Omental fat pad (tissue), 4 donors: ENCODE results near the gene RXFP2. TPM values are rescaled to one million over a fixed set of nuclear protein-coding genes. Genes with fewer than 3 reads are reported as not detected.

ENCODE experiments used
- ATAC-seq: fragments of 150-250 bp; one replicate; pipeline ENCODE4 v1.9.1; 2016; ENCODE audit warnings: mild to moderate bottlenecking, moderate library complexity; ENCODE audit not compliant: low FRiP score
- DNase-seq: peaks from one replicate; pipeline ENCODE4 v3.0.0-alpha.2; 2019; ENCODE audit warnings: low spot score
- total RNA-seq, 4 donors: library from RNA; depleted of rRNA; stranded (reverse); fragments of >200 nt; gene quantifications; one replicate each; pipeline ENCODE4 v1.1.0, GENCODE V29; 2016
- TF ChIP-seq, protein P1 (sequence below), 3 donors: fragments of 450-650 bp; IDR thresholded peaks; one replicate each; pipeline ENCODE4 v1.5.1; 2016 to 2017; ENCODE audit warnings: antibody characterized with exemption in 3 of 3, mild to moderate bottlenecking in 3 of 3, moderate library complexity in 2 of 3

RXFP2 gene
- total RNA-seq, 4 donors from 2014 or later, result 0.63 TPM; not detected in 3

GRCh38 chr13:31814536-31814935 is 75.2 kb downstream of the RXFP2 start:
- DNase-seq (no peak), ATAC-seq (no peak)
- TF ChIP-seq, protein P1, sequence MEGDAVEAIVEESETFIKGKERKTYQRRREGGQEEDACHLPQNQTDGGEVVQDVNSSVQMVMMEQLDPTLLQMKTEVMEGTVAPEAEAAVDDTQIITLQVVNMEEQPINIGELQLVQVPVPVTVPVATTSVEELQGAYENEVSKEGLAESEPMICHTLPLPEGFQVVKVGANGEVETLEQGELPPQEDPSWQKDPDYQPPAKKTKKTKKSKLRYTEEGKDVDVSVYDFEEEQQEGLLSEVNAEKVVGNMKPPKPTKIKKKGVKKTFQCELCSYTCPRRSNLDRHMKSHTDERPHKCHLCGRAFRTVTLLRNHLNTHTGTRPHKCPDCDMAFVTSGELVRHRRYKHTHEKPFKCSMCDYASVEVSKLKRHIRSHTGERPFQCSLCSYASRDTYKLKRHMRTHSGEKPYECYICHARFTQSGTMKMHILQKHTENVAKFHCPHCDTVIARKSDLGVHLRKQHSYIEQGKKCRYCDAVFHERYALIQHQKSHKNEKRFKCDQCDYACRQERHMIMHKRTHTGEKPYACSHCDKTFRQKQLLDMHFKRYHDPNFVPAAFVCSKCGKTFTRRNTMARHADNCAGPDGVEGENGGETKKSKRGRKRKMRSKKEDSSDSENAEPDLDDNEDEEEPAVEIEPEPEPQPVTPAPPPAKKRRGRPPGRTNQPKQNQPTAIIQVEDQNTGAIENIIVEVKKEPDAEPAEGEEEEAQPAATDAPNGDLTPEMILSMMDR (IDR thresholded peaks at IDR 0.05), result no peak

DNA sequence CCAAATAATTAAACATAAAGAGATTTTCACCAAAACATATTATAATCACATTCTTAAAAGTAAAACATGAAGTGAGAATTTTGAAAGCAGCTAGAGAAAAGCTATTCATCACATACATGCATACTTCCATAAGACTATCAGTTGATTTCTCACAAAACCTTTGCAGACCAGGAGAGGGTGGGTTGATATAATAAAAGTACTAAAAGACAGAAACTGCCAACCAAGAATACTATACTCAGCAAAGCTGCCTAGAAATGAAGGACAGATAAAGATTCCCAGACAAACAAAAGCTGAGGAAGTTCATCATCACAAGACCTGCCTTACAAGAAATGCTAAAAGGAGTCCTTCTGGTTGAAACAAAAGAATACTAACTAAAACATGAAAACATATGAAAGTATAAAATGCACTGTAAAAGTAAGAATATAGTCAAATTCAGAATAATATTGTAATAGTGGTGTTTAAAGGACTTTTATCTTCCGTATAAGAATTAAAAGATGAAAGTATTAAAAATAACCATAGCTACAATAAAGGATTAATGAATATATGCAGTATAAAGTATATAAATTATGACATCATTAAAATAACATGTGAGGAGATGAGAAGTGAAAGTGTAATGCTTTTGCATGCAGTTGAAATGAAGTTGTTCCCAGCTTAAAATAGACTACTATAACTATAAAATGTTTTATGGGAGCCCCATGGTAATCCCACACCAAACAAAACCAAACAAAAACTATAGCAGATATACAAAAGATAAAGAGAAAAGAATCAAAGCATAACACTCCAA is 76.2 kb downstream of the RXFP2 start:
- TF ChIP-seq, protein P1 (IDR thresholded peaks at IDR 0.05), result no peak
- ATAC-seq, result no peak
- no peak for DNase-seq

GRCh38 chr13:31818236-31818635 is 78.9 kb downstream of the RXFP2 start:
- ATAC-seq (no peak), DNase-seq (no peak)
- TF ChIP-seq, protein P1 (IDR thresholded peaks at IDR 0.05), result no peak

GRCh38 chr13:31824705-31825517 is 85.6 kb downstream of the RXFP2 start:
- no peak for DNase-seq
- TF ChIP-seq, protein P1 (IDR thresholded peaks at IDR 0.05), result no peak
- no peak for ATAC-seq

DNA sequence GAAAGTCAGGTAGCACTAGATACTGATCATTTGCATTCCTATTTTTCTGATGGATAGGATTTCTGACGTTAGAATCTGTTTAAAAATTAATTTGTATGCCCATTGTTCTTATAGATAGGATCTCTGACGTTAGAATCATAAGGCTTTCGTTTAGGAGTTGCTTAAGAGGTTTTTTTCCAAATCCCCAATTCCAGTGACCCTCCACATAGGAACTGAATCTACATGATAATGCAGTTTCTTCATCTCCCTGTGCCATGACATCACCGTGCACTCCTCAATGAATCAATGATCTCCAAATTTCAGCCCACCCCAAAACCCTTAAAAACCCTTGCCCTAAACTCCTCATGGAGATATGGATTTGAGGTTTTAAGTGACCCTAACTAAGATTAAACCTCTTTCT is 87.2 kb downstream of the RXFP2 start:
- DNase-seq, result no peak
- no peak for ATAC-seq
- TF ChIP-seq, protein P1 (IDR thresholded peaks at IDR 0.05), result no peak

DNA sequence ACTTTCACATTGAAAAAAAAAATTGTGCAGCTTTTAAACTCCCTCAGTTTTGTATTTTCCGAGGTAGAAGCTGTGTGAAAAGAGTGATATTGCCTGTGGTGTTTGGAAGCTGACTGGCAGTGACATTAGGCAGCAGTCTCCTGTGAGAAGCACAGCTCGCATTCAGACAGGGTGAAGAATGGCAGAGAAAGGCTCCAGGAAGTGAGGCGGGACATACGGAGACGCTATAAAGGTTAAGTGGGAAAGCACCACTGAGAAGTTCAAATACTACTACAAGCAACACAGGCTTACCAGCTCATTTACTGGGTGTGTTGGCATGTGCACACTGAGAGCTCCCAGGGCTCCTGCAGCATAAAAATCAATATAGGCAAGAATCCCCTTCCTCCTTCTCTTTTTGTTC is 88.4 kb downstream of the RXFP2 start:
- ATAC-seq, result no peak
- no peak for DNase-seq
- TF ChIP-seq, protein P1 (IDR thresholded peaks at IDR 0.05), result no peak
